H9 (cell line): ENCODE results near the gene PGLYRP4. TPM values are rescaled to one million over a fixed set of nuclear protein-coding genes. Genes with fewer than 3 reads are reported as not detected.
A peak's percentile ranks its signal among the peaks of the same experiment; 100 is the strongest.

Experiments used
- DNase-seq: peaks from one replicate; pipeline ENCODE4 v3.0.0-alpha.2; 2017
- H2AFZ ChIP-seq: one replicate; pipeline ENCODE4 v1.6.1; 2013; ENCODE audit warnings: mild to moderate bottlenecking, low read length, control low read depth, moderate library complexity
- H2AK5ac ChIP-seq: 2 replicates; pipeline ENCODE4 v1.6.1; 2013; ENCODE audit warnings: low read length, control low read depth, mixed read lengths; ENCODE audit not compliant: insufficient read length
- H2BK120ac ChIP-seq: one replicate; pipeline ENCODE4 v1.6.1; 2013; ENCODE audit warnings: low read depth, mild to moderate bottlenecking, low read length, control low read depth, inconsistent platforms; ENCODE audit not compliant: poor library complexity, severe bottlenecking
- H2BK12ac ChIP-seq: 2 replicates; pipeline ENCODE4 v1.6.1; 2013; ENCODE audit warnings: low read length, control low read depth, mixed read lengths, low read depth; ENCODE audit not compliant: insufficient read length
- H2BK15ac ChIP-seq: 2 replicates; pipeline ENCODE4 v1.6.1; 2013; ENCODE audit warnings: low read depth, low read length, control low read depth
- H2BK20ac ChIP-seq: one replicate; pipeline ENCODE4 v1.6.1; 2013; ENCODE audit warnings: low read depth, mild to moderate bottlenecking, low read length, control low read depth, inconsistent platforms; ENCODE audit not compliant: poor library complexity, severe bottlenecking
- H2BK5ac ChIP-seq: 2 replicates; pipeline ENCODE4 v1.6.1; 2013; ENCODE audit warnings: low read length, control low read depth, mixed read lengths; ENCODE audit not compliant: insufficient read length
- H3K14ac ChIP-seq: 2 replicates; pipeline ENCODE4 v1.6.1; 2013; ENCODE audit warnings: low read length, control low read depth; ENCODE audit not compliant: insufficient read depth
- H3K18ac ChIP-seq: 2 replicates; pipeline ENCODE4 v1.6.1; 2013; ENCODE audit warnings: low read depth, mild to moderate bottlenecking, mixed read lengths, low read length, control low read depth; ENCODE audit not compliant: insufficient read length
- H3K23ac ChIP-seq: 2 replicates; pipeline ENCODE4 v1.6.1; 2013; ENCODE audit warnings: low read length, control low read depth, mixed read lengths, low read depth; ENCODE audit not compliant: insufficient read length
- H3K23me2 ChIP-seq: 2 replicates; pipeline ENCODE4 v1.6.1; 2013; ENCODE audit warnings: low read depth, mild to moderate bottlenecking, mixed read lengths, low read length, control low read depth; ENCODE audit not compliant: insufficient read length, poor library complexity, severe bottlenecking
- H3K27ac ChIP-seq: 2 replicates; pipeline ENCODE4 v1.5.1; 2013; ENCODE audit warnings: low read length, control low read depth, mixed read lengths, low read depth; ENCODE audit not compliant: insufficient read length
- H3K27me3 ChIP-seq: 2 replicates; pipeline ENCODE4 v1.6.1; 2013; ENCODE audit warnings: low read length, control low read depth, inconsistent platforms; ENCODE audit not compliant: insufficient read depth
- H3K4ac ChIP-seq: 2 replicates; pipeline ENCODE4 v1.6.1; 2013; ENCODE audit warnings: low read depth, mild to moderate bottlenecking, control low read depth, inconsistent platforms, low read length, moderate library complexity
- H3K4me1 ChIP-seq: 2 replicates; pipeline ENCODE4 v1.6.1; 2013; ENCODE audit warnings: low read length, control low read depth, inconsistent platforms; ENCODE audit not compliant: insufficient read depth
- H3K4me2 ChIP-seq: 2 replicates; pipeline ENCODE4 v1.6.1; 2013; ENCODE audit warnings: low read length, control low read depth, mixed read lengths; ENCODE audit not compliant: insufficient read length, insufficient read depth
- H3K56ac ChIP-seq: 2 replicates; pipeline ENCODE4 v1.6.1; 2013; ENCODE audit warnings: low read depth, mild to moderate bottlenecking, mixed read lengths, low read length, control low read depth; ENCODE audit not compliant: insufficient read length
- H3K79me1 ChIP-seq: 2 replicates; pipeline ENCODE4 v1.6.1; 2013; ENCODE audit warnings: low read depth, mild to moderate bottlenecking, moderate library complexity, low read length, control low read depth, inconsistent platforms; ENCODE audit not compliant: insufficient read depth, poor library complexity, severe bottlenecking
- H3K79me2 ChIP-seq: 2 replicates; pipeline ENCODE4 v1.6.1; 2013; ENCODE audit warnings: low read length, control low read depth, inconsistent platforms; ENCODE audit not compliant: insufficient read depth
- H3K9ac ChIP-seq: 2 replicates; pipeline ENCODE4 v1.6.1; 2013; ENCODE audit warnings: low read length, control low read depth, mixed read lengths; ENCODE audit not compliant: insufficient read length; ENCODE audit errors: extremely low read depth
- H3K9me3 ChIP-seq: one replicate; pipeline ENCODE4 v1.6.1; 2013; ENCODE audit warnings: low read depth, low read length, inconsistent platforms; ENCODE audit not compliant: control insufficient read depth
- H3T11ph ChIP-seq: one replicate; pipeline ENCODE4 v1.6.1; 2013; ENCODE audit warnings: mild to moderate bottlenecking, low read length, control low read depth, inconsistent platforms
- H4K20me1 ChIP-seq: one replicate; pipeline ENCODE4 v1.6.1; 2013; ENCODE audit not compliant: control insufficient read depth, insufficient read length, insufficient read depth
- H4K5ac ChIP-seq: 2 replicates; pipeline ENCODE4 v1.6.1; 2013; ENCODE audit warnings: low read depth, mild to moderate bottlenecking, mixed read lengths, low read length, control low read depth; ENCODE audit not compliant: insufficient read length
- H4K8ac ChIP-seq: replicated peaks from 2 replicates; pipeline ENCODE4 v1.6.1; 2013; ENCODE audit warnings: low read length, control low read depth, mixed read lengths, low read depth; ENCODE audit not compliant: insufficient read length
- H4K91ac ChIP-seq: 2 replicates; pipeline ENCODE4 v1.6.1; 2013; ENCODE audit warnings: low read depth, mild to moderate bottlenecking, moderate library complexity, mixed read lengths, low read length, control low read depth; ENCODE audit not compliant: insufficient read length
- H3K27ac Mint-ChIP-seq, 3 experiments: 2 replicates in 2 of 3; 3 replicates in 1 of 3; pipeline ENCODE4 v1.8.0; 2020 to 2021; ENCODE audit warnings: mixed read lengths in 3 of 3, mild to moderate bottlenecking in 1 of 3, moderate library complexity in 1 of 3
- H3K27me3 Mint-ChIP-seq: 2 replicates; pipeline ENCODE4 v1.8.0; 2021; ENCODE audit warnings: low read depth, mild to moderate bottlenecking, moderate library complexity, mixed read lengths
- H3K36me3 Mint-ChIP-seq, 3 experiments: 2 replicates in 2 of 3; 3 replicates in 1 of 3; pipeline ENCODE4 v1.8.0; 2020 to 2021; ENCODE audit warnings: low read depth in 3 of 3, mixed read lengths in 3 of 3; ENCODE audit not compliant: insufficient read depth in 1 of 3
- H3K4me1 Mint-ChIP-seq, 2 experiments: 2 replicates each; pipeline ENCODE4 v1.8.0; 2020; ENCODE audit warnings: mixed read lengths in 2 of 2
- H3K4me3 Mint-ChIP-seq, 2 experiments: 2 replicates in 1 of 2; 3 replicates in 1 of 2; pipeline ENCODE4 v1.8.0; 2020 to 2021; ENCODE audit warnings: mild to moderate bottlenecking in 2 of 2, mixed read lengths in 2 of 2, moderate library complexity in 1 of 2
- H3K9me3 Mint-ChIP-seq, 2 experiments: 2 replicates in 1 of 2; 3 replicates in 1 of 2; pipeline ENCODE4 v1.8.0; 2020; ENCODE audit warnings: mild to moderate bottlenecking in 2 of 2, mixed read lengths in 2 of 2, moderate library complexity in 1 of 2
- CTCF ChIP-seq: fragments of 200-600 bp; sonication (generic); conservative IDR thresholded peaks from 3 replicates; pipeline ENCODE4 v1.8.0; 2021; ENCODE audit warnings: antibody characterized with exemption, mild to moderate bottlenecking
- WGBS: extraction: QIAGEN DNeasy Blood & Tissue Kit; methylation state at CpG from one replicate; pipeline ENCODE4 v1.1.7; 2013; ENCODE audit warnings: missing lambda C conversion rate, low lambda C conversion rate, mixed read lengths; ENCODE audit not compliant: insufficient read length; ENCODE audit errors: extremely low coverage; 5-methylcytosine and 5-hydroxymethylcytosine counted together
- total RNA-seq: library from RNA; stranded (reverse); gene quantifications from 2 replicates; pipeline ENCODE4 v1.2.1, GENCODE V29; 2021

PGLYRP4 gene
- total RNA-seq, 1 experiment from 2014 or later, result not detected

GRCh38 chr1:153357853-153358690 is 9.4 kb upstream of the PGLYRP4 start, which contains the start of gene S100A9:
Gene S100A9, plus strand, starts transcription at chr1:153357854. Its CDS starts 430 bp downstream, at chr1:153358284.
- Histone ChIP-seq H3K4me1 (no peaks in the 10 kb centered on the region), H2BK15ac (no peak within 1 kb of the TSS), H2BK5ac (no peak within 1 kb of the TSS), H3K14ac (no peak within 1 kb of the TSS), H2AFZ (no peak within 1 kb of the TSS), H3K9me3 (no peaks in the 10 kb centered on the region), H3K18ac (no peak within 1 kb of the TSS), H3K79me2 (no peaks in the 10 kb centered on the region), H3K4ac (no peak within 1 kb of the TSS), H3K23ac (no peak within 1 kb of the TSS), H3K9ac (no peak within 1 kb of the TSS), H3K79me1 (no peaks in the 10 kb centered on the region), H4K5ac (no peak within 1 kb of the TSS), H4K8ac (no peak within 1 kb of the TSS), H2BK120ac (no peak within 1 kb of the TSS), H2BK12ac (no peak within 1 kb of the TSS), H3K4me2 (no peak within 1 kb of the TSS), H2BK20ac (no peak within 1 kb of the TSS), H4K91ac (no peak within 1 kb of the TSS), H3K27me3 (no peaks in the 10 kb centered on the region), H3K27ac (no peak within 1 kb of the TSS), H3K56ac (no peak within 1 kb of the TSS), H3T11ph (no peak within 1 kb of the TSS), H3K23me2 (no peaks in the 10 kb centered on the region), H4K20me1 (no peaks in the 10 kb centered on the region), H2AK5ac (no peak within 1 kb of the TSS)
- Mint-ChIP-seq H3K4me3 (no peak within 1 kb of the TSS), H3K9me3 (peaks cover 0 to 4% of the 10 kb centered on the region in 2 experiments; a peak in 2 of 5 replicates), H3K4me1 (no peaks in the 10 kb centered on the region), H3K27me3 (no peaks in the 10 kb centered on the region; the same call in 1 of the 2 replicates), H3K36me3 (no peaks in the 10 kb centered on the region), H3K27ac (peak within 1 kb of the TSS in 1 of 3 experiments; percentile 56; a peak in 1 of 7 replicates)
- DNase-seq, result no peak
- whole genome bisulfite sequencing, result no CpG with 5 or more reads among the region's 11 CpGs
- TF ChIP-seq CTCF, result no peak
